Measurements from ENCODE around the gene DLK1. TPM values are rescaled to one million over a fixed set of nuclear protein-coding genes. Genes with fewer than 3 reads are reported as not detected.

Gene DLK1
- total and polyA plus RNA-seq, 2 of the 4 experiments (the other 2 are of a cell fraction): under 0.01 to 0.07 TPM

DNA sequence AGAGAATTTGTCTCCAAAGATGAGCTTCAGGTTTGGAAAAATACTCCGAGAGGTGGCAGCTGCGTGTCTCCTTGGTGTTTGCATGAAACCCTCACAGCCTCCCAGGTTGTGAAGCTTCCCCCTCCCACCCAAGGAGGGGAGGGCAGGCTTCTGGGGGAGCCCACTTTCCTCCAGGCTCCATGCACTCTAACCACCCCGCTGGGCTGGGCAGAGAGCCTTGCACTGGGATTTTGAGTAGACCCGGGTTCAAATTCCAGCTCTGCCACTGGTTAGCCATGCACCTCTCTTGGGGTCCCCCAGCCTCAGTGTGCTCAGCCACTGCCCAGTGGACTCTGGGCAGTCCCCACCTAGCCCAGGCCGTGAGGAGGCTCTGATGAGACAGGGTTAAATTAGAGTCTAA lies 4.3 kb upstream of the DLK1 start:
- H3K4me1 ChIP-seq (ENCODE audit: control insufficient read depth, insufficient read depth, low read length): no peaks in the 10 kb centered on the region
- 100% methylated on average over 1 of the region's 5 CpGs; no CpG with 5 or more reads in 1 of the 2 experiments for WGBS, 2 experiments (ENCODE audit: extremely low coverage in 2 of 2, insufficient read length in 1 of 2)
- BruUV-seq (replicated peaks): no TSS peak
- no peak overlapping the region for H3K23ac ChIP-seq (ENCODE audit: low read depth, low read length)
- no peak overlapping the region for H2AK5ac ChIP-seq (ENCODE audit: low read depth, low read length)
- ATAC-seq (ENCODE audit: low read depth) (no peak), DNase-seq (no peak)
- TF ChIP-seq, protein P1, sequence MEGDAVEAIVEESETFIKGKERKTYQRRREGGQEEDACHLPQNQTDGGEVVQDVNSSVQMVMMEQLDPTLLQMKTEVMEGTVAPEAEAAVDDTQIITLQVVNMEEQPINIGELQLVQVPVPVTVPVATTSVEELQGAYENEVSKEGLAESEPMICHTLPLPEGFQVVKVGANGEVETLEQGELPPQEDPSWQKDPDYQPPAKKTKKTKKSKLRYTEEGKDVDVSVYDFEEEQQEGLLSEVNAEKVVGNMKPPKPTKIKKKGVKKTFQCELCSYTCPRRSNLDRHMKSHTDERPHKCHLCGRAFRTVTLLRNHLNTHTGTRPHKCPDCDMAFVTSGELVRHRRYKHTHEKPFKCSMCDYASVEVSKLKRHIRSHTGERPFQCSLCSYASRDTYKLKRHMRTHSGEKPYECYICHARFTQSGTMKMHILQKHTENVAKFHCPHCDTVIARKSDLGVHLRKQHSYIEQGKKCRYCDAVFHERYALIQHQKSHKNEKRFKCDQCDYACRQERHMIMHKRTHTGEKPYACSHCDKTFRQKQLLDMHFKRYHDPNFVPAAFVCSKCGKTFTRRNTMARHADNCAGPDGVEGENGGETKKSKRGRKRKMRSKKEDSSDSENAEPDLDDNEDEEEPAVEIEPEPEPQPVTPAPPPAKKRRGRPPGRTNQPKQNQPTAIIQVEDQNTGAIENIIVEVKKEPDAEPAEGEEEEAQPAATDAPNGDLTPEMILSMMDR (conservative IDR thresholded peaks at IDR 0.05; ENCODE audit: low read depth, low read length): no peak
- no peak for TF ChIP-seq MAZ (IDR thresholded peaks at IDR 0.05; ENCODE audit: borderline replicate concordance, low read depth, low read length)
- no peak for TF ChIP-seq NFE2L2 (IDR thresholded peaks at IDR 0.05; ENCODE audit: low read depth, low read length)
- TF ChIP-seq CHD1 (IDR thresholded peaks at IDR 0.05; ENCODE audit: low read depth, low read length): no peak
- TF ChIP-seq, protein P2, sequence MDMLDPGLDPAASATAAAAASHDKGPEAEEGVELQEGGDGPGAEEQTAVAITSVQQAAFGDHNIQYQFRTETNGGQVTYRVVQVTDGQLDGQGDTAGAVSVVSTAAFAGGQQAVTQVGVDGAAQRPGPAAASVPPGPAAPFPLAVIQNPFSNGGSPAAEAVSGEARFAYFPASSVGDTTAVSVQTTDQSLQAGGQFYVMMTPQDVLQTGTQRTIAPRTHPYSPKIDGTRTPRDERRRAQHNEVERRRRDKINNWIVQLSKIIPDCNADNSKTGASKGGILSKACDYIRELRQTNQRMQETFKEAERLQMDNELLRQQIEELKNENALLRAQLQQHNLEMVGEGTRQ (IDR thresholded peaks at IDR 0.05; ENCODE audit: low read depth, low read length): no peak
- no peak for TF ChIP-seq POLR2A (IDR thresholded peaks at IDR 0.05; ENCODE audit: low read depth, low read length)
- no peak for TF ChIP-seq FOS (IDR thresholded peaks at IDR 0.05; ENCODE audit: low read depth, low read length)
- TF ChIP-seq CEBPB (IDR thresholded peaks at IDR 0.05; ENCODE audit: low read depth, low read length): no peak
- no peak for TF ChIP-seq BHLHE40 (IDR thresholded peaks at IDR 0.05; ENCODE audit: low read depth, low read length)
- TF ChIP-seq RFX5 (IDR thresholded peaks at IDR 0.05; ENCODE audit: low read depth, low read length): no peak
- no peak for TF ChIP-seq MXI1 (IDR thresholded peaks at IDR 0.05; ENCODE audit: borderline replicate concordance, low read depth, low read length)
- TF ChIP-seq, protein P3, sequence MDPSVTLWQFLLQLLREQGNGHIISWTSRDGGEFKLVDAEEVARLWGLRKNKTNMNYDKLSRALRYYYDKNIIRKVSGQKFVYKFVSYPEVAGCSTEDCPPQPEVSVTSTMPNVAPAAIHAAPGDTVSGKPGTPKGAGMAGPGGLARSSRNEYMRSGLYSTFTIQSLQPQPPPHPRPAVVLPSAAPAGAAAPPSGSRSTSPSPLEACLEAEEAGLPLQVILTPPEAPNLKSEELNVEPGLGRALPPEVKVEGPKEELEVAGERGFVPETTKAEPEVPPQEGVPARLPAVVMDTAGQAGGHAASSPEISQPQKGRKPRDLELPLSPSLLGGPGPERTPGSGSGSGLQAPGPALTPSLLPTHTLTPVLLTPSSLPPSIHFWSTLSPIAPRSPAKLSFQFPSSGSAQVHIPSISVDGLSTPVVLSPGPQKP (IDR thresholded peaks at IDR 0.05; ENCODE audit: borderline replicate concordance, low read depth, low read length): no peak
- TF ChIP-seq MAFK (IDR thresholded peaks at IDR 0.05; ENCODE audit: low read depth, low read length): no peak
- TF ChIP-seq RAD21 (IDR thresholded peaks at IDR 0.05; ENCODE audit: low read length): no peak
- no peak for TF ChIP-seq SMC3 (IDR thresholded peaks at IDR 0.05; ENCODE audit: low read depth, low read length)
- no peak for TF ChIP-seq RCOR1 (IDR thresholded peaks at IDR 0.05; ENCODE audit: insufficient replicate concordance, low read length)
- no peak overlapping the region for H3K56ac ChIP-seq (ENCODE audit: extremely low read depth, insufficient read depth, low read length)
- intact Hi-C loops (cut with micrococcal nuclease) (no loop called here), dilution Hi-C loops (cut with HindIII; ENCODE audit: low sequenced_read_pairs, unreplicated experiment) (no loop called here), in situ Hi-C loops (cut with MboI; ENCODE audit: low sequenced_read_pairs) (loop anchor here (25.0 kb wide), 1 partner anchor 515 kb away; no protein-coding TSS in a partner anchor)
- no peak overlapping the region for H4K5ac ChIP-seq (ENCODE audit: low read depth, low read length)
- no peak overlapping the region for H2BK20ac ChIP-seq (ENCODE audit: low read depth, low read length)
- no peaks in the 10 kb centered on the region for H3K9me1 ChIP-seq (ENCODE audit: insufficient read depth, low read length)
- no peak overlapping the region for H2BK120ac ChIP-seq (ENCODE audit: low read depth, low read length)
- no peak overlapping the region for H3K4me3 ChIP-seq (ENCODE audit: insufficient read depth, low read depth, low read length)
- H3K4me2 ChIP-seq (ENCODE audit: low read depth, low read length): no peak overlapping the region
- H2BK5ac ChIP-seq (ENCODE audit: low read depth, low read length, poor library complexity, severe bottlenecking): no peak overlapping the region
- H4K91ac ChIP-seq (ENCODE audit: insufficient read depth, low read depth, low read length): no peak overlapping the region
- ChIA-PET POLR2A (ENCODE audit: unreplicated experiment) (no interaction called here), CTCF (interaction anchor here (0.6 kb wide), 1 partner anchor 76 kb away, joined by 3 read pairs; no protein-coding TSS in a partner anchor)
- no peak overlapping the region for H3K18ac ChIP-seq (ENCODE audit: low read depth, low read length)
- no peak overlapping the region for H2BK15ac ChIP-seq (ENCODE audit: low read depth, low read length)
- H4K8ac ChIP-seq (ENCODE audit: low read depth in 2 of 2, low read length in 2 of 2): no peak overlapping the region
- no peaks in the 10 kb centered on the region; the same call in 1 of the 2 replicates for H4K20me1 ChIP-seq (ENCODE audit: insufficient read depth, low read length)
- H2AK9ac ChIP-seq (replicated peaks; ENCODE audit: low read depth, low read length, poor library complexity): no peak overlapping the region
- no peak overlapping the region for H2AFZ ChIP-seq (replicated peaks; ENCODE audit: low read length, poor library complexity)
- H3K27me3 ChIP-seq (ENCODE audit: control insufficient read depth, insufficient read depth, low read length): peaks cover 94% of the 10 kb centered on the region
- H3K36me3 ChIP-seq (ENCODE audit: control insufficient read depth, insufficient read depth, low read length): no peaks in the 10 kb centered on the region
- no peak overlapping the region for H3K9ac ChIP-seq (ENCODE audit: low read depth, low read length)
- H3K4ac ChIP-seq (ENCODE audit: low read depth, low read length): no peak overlapping the region
- H3K27ac ChIP-seq (ENCODE audit: insufficient read depth, low read length): no peak overlapping the region
- no peak overlapping the region for H3K14ac ChIP-seq (replicated peaks; ENCODE audit: low read depth, low read length)
- no peaks in the 10 kb centered on the region for H3K79me1 ChIP-seq (ENCODE audit: low read depth in 1 of 2, low read length in 2 of 2)
- H3K9me3 ChIP-seq (ENCODE audit: control insufficient read depth, insufficient read depth, low read length): no peaks in the 10 kb centered on the region; the same call in 1 of the 2 replicates
